ENCODE data around the gene GRIK5.

DNA sequence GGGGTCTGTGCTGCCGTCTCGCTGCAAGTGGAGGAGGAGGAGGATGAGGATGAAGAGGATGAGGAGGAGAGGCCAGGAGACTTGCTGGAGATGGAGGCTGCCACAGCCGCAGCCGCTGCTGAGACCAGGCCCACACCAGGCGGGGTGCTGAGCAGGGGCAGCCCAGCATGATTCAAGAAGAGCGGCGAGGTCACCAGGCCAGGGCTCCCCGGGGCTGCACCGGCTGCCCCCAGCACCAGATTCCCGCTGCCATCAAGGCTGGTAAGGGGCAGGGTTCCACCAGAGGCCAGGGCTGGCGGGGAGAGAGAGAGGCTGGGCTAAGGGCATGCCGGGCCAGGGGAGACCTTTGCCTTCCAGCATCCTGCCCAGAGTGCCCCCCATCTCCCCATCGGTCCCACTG lies 21.3 kb upstream of the GRIK5 start:
- TF ChIP-seq, protein P1, sequence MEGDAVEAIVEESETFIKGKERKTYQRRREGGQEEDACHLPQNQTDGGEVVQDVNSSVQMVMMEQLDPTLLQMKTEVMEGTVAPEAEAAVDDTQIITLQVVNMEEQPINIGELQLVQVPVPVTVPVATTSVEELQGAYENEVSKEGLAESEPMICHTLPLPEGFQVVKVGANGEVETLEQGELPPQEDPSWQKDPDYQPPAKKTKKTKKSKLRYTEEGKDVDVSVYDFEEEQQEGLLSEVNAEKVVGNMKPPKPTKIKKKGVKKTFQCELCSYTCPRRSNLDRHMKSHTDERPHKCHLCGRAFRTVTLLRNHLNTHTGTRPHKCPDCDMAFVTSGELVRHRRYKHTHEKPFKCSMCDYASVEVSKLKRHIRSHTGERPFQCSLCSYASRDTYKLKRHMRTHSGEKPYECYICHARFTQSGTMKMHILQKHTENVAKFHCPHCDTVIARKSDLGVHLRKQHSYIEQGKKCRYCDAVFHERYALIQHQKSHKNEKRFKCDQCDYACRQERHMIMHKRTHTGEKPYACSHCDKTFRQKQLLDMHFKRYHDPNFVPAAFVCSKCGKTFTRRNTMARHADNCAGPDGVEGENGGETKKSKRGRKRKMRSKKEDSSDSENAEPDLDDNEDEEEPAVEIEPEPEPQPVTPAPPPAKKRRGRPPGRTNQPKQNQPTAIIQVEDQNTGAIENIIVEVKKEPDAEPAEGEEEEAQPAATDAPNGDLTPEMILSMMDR (IDR thresholded peaks at IDR 0.05) = no peak
- TF ChIP-seq POLR2A (IDR thresholded peaks at IDR 0.05) = no peak
